ENCODE results near the gene DPP10.

GRCh38 chr2:115484983-115485382 lies 1042.5 kb downstream of the DPP10 start:
- TF ChIP-seq POLR2A (IDR thresholded peaks at IDR 0.05) = no peak
- no peak for TF ChIP-seq POLR2AphosphoS5 (IDR thresholded peaks at IDR 0.05)
- TF ChIP-seq CTCF (IDR thresholded peaks at IDR 0.05) = no peak
